ENCODE data around the gene STPG1.

STPG1 gene

DNA sequence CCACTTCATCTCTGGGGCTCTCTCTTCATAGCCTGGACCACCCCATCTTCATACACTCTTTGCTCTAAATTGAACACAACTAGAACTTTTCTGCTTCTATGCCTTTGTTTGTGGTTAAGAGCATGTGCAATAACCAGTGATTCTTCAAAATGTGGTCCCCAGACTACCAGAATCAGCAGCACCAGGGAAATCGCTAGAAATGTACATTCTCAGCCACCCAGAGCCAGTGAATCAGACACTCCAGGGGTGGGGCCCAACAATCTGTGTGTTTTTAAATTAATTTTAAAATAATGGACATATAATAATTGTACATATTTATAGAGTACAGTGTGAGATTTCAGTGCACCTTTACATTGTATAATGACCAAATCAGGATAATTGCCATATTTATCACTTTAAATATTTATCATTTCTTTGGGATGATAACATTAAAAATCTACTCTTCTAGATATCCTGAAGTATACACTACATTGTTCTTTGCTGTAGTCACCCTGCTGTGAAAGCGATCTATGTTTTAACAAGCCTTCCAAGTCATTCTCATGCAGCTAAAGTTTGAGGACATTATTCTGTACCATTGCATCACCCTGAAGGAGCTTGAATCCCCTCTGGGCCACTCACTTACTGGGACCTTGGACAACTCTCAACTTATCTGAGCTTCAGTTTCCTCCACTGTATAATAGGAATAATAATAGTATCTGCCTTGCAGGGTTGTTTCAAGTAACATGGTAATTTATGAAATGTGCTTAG, 83.6 kb downstream of the STPG1 start:
- peaks cover 25% of the 10 kb centered on the region for H3K27me3 ChIP-seq (ENCODE audit: insufficient read depth, low read length)
- no peaks in the 10 kb centered on the region for H3K4me1 ChIP-seq (ENCODE audit: insufficient read depth, low read length)
- no peaks in the 10 kb centered on the region for H3K36me3 ChIP-seq (ENCODE audit: insufficient read depth, low read length)
- no peak overlapping the region for H2AFZ ChIP-seq (ENCODE audit: low read depth, low read length)
- no peak overlapping the region for H3K4me3 ChIP-seq (ENCODE audit: low read length)
- H3K9me3 ChIP-seq (ENCODE audit: low read length): no peaks in the 10 kb centered on the region

DNA sequence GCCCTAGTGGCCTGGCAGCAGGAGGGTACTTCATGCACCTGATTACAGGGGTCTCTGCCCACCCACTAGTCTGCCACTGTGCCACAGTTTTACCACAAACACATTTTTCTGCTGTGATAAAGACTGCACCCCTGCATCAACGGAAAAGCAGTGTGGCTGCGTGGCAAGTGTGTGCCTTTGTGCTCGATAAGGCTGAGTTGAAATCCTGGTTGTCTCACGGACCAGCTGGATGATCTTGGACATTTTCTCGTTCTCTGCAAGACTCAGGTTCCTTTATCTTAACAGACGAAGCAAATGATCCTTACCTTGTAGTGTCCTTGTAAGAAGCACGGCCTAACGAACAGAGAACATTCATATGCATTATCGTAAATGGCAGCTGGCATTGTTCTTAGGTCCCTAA, 84.3 kb downstream of the STPG1 start:
- H3K4me3 ChIP-seq (ENCODE audit: low read length): no peak overlapping the region
- no peaks in the 10 kb centered on the region for H3K4me1 ChIP-seq (ENCODE audit: insufficient read depth, low read length)
- no peak overlapping the region for H2AFZ ChIP-seq (ENCODE audit: low read depth, low read length)
- H3K36me3 ChIP-seq (ENCODE audit: insufficient read depth, low read length): no peaks in the 10 kb centered on the region
- H3K27me3 ChIP-seq (ENCODE audit: insufficient read depth, low read length): peaks cover 29% of the 10 kb centered on the region
- H3K9me3 ChIP-seq (ENCODE audit: low read length): no peaks in the 10 kb centered on the region

DNA sequence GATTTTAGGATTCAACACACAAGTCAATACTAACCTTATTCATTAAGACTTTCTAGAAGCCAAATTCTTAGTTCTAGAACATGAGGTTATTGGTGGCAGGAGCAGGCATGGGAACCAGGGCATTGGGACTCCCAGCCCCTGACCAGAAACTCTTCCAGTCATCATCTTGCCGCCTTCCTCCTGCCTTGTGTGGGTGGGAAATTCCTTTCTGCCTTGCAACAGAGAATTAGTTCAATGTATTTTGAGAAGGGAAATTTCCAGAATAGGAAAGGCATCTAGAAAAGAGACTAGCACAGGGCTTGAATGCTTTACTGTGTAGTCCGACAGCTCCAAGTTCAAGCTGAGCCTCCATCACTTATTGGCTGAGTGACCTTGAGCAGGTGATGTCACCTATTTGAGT, 85.7 kb downstream of the STPG1 start:
- Histone ChIP-seq H3K4me1 (ENCODE audit: insufficient read depth, low read length) (no peaks in the 10 kb centered on the region), H3K4me3 (ENCODE audit: low read length) (no peak overlapping the region), H3K36me3 (ENCODE audit: insufficient read depth, low read length) (no peaks in the 10 kb centered on the region), H3K27me3 (ENCODE audit: insufficient read depth, low read length) (peaks cover 39% of the 10 kb centered on the region), H3K9me3 (ENCODE audit: low read length) (no peaks in the 10 kb centered on the region), H2AFZ (ENCODE audit: low read depth, low read length) (no peak overlapping the region)

DNA sequence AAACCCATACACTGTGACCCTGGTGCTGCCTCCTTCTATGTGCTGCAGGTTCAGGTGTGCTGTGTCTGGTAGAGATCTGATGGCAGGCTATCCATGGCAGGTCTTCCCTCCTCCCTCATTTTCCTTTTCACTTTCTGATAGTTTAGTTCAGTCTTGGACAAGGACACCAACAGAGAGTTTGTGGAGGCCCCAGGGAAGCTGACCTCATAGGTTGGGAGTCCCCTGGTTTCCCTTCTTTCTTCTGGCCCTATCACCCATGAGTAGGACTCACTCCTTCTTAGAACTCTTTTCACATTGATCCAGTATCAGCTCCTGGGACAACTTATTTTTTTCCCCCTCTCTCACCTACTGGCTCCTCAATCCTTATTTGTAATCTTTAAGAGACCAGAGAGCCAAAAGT, 86.1 kb downstream of the STPG1 start:
- Histone ChIP-seq H3K36me3 (ENCODE audit: insufficient read depth, low read length) (no peaks in the 10 kb centered on the region), H3K27me3 (ENCODE audit: insufficient read depth, low read length) (peaks cover 43% of the 10 kb centered on the region), H2AFZ (ENCODE audit: low read depth, low read length) (no peak overlapping the region), H3K9me3 (ENCODE audit: low read length) (no peaks in the 10 kb centered on the region), H3K4me3 (ENCODE audit: low read length) (no peak overlapping the region), H3K4me1 (ENCODE audit: insufficient read depth, low read length) (no peaks in the 10 kb centered on the region)

DNA sequence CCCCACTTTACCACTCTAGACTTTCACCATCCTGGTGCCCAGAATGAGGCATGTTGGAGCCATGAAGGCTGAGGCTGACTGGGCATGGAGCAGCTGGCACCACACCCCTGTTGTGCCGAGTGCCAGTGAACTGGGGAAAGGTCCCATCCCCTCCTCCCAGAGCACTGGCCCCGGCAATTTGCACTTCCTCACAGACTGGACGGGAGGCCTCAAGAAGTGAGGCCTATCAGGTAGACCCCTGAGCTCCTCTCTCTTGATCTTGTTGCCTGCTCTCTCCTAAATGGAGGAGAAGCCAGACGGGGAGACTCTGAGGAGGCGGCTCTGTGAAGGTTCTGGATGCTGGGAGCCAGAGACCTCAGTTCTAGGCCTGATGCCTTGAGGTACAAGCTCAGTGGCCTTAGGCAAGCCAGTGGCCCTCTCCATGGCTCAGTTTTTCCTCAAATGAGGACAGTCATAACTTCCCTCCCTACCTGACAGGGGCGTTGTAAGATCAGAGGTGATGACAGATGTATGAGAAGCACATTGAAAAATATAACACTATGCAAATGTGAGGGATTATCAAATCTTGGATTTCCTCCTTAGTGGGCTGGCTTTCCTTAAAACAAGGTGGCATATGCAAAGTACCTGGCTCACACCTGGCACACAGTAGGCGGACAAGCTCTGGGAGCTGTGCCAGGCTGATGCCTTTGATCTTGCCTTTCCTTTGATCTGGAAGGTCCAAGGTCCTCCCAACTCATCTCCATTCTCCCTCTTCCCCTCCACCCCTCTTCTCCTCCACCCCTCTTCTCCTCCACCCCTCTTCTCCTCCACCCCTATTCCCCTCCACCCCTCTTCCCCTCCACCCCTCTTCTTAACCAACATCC, 87.8 kb downstream of the STPG1 start:
- Histone ChIP-seq H3K9me3 (ENCODE audit: low read length) (no peaks in the 10 kb centered on the region), H3K27me3 (ENCODE audit: insufficient read depth, low read length) (peaks cover 59% of the 10 kb centered on the region), H3K4me1 (ENCODE audit: insufficient read depth, low read length) (no peaks in the 10 kb centered on the region), H3K4me3 (ENCODE audit: low read length) (no peak overlapping the region), H3K36me3 (ENCODE audit: insufficient read depth, low read length) (no peaks in the 10 kb centered on the region), H2AFZ (ENCODE audit: low read depth, low read length) (no peak overlapping the region)

DNA sequence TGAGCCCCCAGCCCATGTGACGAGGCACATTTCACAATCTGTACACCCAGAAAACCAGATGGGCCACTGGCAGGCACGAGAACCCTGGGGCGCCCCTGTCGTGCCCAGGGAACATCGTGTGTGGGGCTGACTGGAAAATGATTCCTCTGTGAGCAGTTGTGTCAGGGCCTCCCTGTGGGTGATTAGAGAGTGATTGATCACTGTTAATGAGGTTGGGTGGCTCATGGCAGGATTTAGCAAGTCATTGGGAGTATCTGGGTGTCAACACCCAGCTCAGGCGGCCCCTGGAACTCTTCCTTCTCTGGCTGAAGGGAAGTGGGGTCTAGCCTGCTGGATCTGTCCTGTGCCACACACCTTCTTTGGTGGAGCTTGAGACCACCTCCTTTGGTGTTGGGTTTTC, 88.7 kb downstream of the STPG1 start:
- Histone ChIP-seq H3K27me3 (ENCODE audit: insufficient read depth, low read length) (peaks cover 68% of the 10 kb centered on the region), H3K4me1 (ENCODE audit: insufficient read depth, low read length) (no peaks in the 10 kb centered on the region), H3K9me3 (ENCODE audit: low read length) (no peaks in the 10 kb centered on the region), H3K36me3 (ENCODE audit: insufficient read depth, low read length) (no peaks in the 10 kb centered on the region), H2AFZ (ENCODE audit: low read depth, low read length) (no peak overlapping the region), H3K4me3 (ENCODE audit: low read length) (no peak overlapping the region)

DNA sequence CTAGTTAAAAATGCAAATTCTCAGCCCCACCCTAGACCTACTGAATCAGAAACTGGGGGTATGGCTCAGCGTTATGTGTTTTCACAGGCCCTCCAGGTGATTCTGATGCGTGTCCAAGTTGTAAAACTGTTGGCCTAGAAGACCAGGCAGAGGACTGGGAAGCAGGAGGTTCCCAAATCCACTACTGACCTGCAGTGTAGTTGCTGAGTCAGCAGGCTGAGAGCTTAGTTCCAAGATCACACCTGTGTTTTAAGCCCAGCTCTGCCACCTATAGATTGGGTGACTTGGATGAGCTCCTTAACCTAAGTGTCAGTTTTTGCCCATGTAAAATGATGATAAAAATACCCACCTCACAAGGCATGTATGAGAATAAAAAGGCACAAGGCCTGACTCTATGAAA, 90.3 kb downstream of the STPG1 start:
- H3K4me3 ChIP-seq (ENCODE audit: low read length): no peak overlapping the region
- peaks cover 81% of the 10 kb centered on the region for H3K27me3 ChIP-seq (ENCODE audit: insufficient read depth, low read length)
- no peaks in the 10 kb centered on the region for H3K36me3 ChIP-seq (ENCODE audit: insufficient read depth, low read length)
- no peaks in the 10 kb centered on the region for H3K4me1 ChIP-seq (ENCODE audit: insufficient read depth, low read length)
- no peaks in the 10 kb centered on the region for H3K9me3 ChIP-seq (ENCODE audit: low read length)
- H2AFZ ChIP-seq (ENCODE audit: low read depth, low read length): no peak overlapping the region

DNA sequence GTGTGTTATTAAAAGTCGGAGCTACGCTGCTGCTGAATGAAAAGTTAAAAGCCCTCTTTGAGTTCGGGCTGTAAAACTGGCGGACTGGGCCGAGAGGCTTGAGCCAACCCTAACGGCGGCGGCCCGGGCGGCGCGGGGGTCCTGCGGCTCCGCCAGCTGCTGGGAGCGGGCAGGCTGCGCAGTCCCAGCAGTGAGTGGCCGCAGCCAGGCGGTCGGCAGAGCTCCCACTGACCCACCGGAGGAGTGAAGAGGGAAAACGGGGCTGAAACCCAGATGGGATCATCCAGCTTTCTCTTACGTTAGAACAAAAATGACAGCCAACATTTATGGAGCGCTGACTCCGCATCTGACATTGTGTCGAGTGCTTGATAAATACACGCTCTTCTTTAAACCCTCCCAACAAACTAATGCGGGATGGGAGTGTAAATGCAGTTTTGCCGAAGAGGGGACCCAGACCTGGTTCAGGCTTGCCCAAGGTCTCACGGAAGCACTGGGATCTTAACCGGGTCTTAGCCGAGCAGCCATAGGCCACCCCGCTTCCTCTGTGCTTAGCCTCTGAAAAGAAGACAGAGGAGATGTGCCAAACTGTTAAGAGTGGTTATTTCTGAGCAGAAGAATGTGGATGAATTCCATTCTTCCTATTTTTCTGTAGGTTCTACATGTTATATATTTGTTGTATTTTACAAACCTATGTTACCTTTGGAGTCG, 91.0 kb downstream of the STPG1 start:
- no peaks in the 10 kb centered on the region for H3K9me3 ChIP-seq (ENCODE audit: low read length)
- no peaks in the 10 kb centered on the region for H3K36me3 ChIP-seq (ENCODE audit: insufficient read depth, low read length)
- H3K27me3 ChIP-seq (ENCODE audit: insufficient read depth, low read length): peaks cover 83% of the 10 kb centered on the region
- peak overlapping the region; percentile 31 for H2AFZ ChIP-seq (ENCODE audit: low read depth, low read length)
- no peak overlapping the region for H3K4me3 ChIP-seq (ENCODE audit: low read length)
- no peaks in the 10 kb centered on the region for H3K4me1 ChIP-seq (ENCODE audit: insufficient read depth, low read length)

DNA sequence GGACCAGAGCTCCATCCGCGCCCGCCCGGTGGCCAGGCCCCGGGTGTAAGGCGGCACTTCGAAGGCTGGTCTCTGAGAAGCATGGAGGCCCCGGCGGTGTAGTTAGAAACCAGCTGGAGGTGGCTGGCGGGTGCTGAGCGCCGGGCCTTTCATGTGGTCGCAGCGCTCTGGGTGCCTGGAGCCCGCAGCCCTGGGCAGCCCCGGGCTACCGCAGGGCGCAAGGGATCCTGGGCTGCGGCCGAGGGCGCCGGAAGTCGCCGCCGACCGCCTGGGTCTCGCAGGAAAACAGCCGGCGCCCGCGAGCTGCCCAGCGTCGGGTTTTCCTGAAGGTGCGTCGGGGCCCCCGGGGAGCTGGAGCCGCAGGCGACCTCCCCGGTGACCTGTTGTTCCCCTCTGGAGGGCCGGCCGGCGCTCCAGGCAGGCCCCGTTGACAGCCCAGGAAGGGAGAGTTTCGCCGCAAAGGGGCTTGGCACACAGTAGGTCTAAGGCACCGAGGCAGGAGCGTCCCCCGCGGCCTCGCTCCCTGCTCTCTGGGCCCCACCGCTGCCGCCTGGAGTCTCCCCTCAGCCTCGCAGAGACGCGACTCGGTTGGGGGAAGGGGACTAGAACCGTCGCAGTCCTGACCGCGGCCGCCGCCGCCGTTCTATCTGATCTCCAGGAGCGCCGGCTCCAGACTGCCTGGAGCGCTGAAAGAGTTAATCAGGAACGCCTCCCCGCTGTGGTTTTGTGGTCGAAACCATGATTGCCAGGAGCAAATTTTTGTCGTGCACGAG, 91.7 kb downstream of the STPG1 start:
- Histone ChIP-seq H2AFZ (ENCODE audit: low read depth, low read length) (peak overlapping the region; percentile 31), H3K27me3 (ENCODE audit: insufficient read depth, low read length) (peaks cover 83% of the 10 kb centered on the region), H3K4me3 (ENCODE audit: low read length) (no peak overlapping the region), H3K36me3 (ENCODE audit: insufficient read depth, low read length) (no peaks in the 10 kb centered on the region), H3K4me1 (ENCODE audit: insufficient read depth, low read length) (no peaks in the 10 kb centered on the region), H3K9me3 (ENCODE audit: low read length) (no peaks in the 10 kb centered on the region)

DNA sequence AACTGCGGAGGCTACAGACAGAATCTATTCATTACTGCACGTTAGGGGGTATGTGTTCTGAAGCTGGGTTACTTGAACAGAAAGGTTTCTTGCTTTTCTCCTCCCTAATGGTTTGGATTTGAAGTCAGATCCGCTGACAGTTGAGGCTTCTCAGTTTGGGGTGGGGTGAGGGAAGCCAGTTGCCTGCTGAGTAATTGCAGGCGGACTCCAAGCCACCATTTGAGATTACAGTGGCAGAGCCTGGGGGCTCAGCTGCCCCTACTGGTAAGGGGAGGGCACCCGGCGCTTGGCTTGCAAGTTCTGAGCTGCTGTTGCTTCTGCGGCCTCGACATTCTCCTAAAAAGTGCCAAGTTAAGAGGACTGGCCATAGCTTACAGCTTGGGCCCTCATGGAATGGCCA, 92.5 kb downstream of the STPG1 start:
- Histone ChIP-seq H3K27me3 (ENCODE audit: insufficient read depth, low read length) (peaks cover 78% of the 10 kb centered on the region), H2AFZ (ENCODE audit: low read depth, low read length) (no peak overlapping the region), H3K36me3 (ENCODE audit: insufficient read depth, low read length) (no peaks in the 10 kb centered on the region), H3K4me3 (ENCODE audit: low read length) (no peak overlapping the region), H3K9me3 (ENCODE audit: low read length) (no peaks in the 10 kb centered on the region), H3K4me1 (ENCODE audit: insufficient read depth, low read length) (no peaks in the 10 kb centered on the region)

DNA sequence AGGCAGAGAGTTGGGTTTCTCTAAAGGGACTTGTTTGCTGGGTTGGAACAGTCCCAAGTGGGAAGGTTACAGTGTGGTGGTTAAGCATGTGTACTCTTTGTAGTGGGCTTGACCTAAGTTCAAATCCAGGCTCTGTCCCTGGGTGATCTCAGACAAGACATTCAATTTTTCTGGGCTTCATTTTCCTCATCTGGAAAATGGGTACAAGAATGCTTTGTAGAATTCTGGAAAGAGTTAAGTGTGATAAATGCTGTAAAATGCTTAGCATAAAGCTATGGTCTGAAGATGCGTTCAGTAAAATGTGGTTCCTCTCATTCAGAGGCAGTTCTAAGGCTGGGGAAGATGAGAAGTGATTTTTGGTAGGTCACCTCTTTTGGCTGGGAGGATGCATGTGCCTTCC, 93.6 kb downstream of the STPG1 start:
- Histone ChIP-seq H3K36me3 (ENCODE audit: insufficient read depth, low read length) (no peaks in the 10 kb centered on the region), H2AFZ (ENCODE audit: low read depth, low read length) (no peak overlapping the region), H3K27me3 (ENCODE audit: insufficient read depth, low read length) (peaks cover 67% of the 10 kb centered on the region)

DNA sequence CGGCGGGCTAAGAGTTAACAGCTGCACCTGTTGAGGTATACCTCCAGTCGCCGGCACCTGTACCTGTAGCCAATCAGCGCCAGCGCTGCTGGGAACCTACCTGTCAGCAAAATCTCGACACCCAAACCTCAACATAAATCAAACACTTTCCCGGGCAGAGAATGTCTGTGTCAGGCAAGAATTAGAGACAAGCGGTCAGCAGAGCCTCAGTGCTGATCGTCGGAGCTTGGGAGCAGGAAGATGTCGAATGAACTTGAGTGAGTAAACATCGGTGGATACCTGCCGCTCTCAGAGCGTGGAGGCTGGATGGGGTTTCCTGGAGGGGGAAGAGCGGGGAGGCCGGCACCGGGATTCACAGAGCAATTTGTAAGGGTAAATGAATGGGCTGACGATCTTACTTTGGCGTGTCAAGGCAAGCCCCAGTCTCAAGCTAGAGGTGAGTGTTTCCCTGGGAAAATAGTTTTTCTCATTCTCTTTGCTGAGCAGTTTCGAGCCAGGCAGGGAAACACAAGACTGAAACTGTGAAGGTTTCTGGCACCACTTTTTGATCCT, 94.2 kb downstream of the STPG1 start, which contains the start of gene GRHL3:
Gene GRHL3 (plus strand): TSS at position 46 of the 552 bp plus-strand sequence. CDS start 195 bp downstream, at position 241.
- no peak within 1 kb of the TSS for H2AFZ ChIP-seq (ENCODE audit: low read depth, low read length)
- peaks cover 64% of the 10 kb centered on the region for H3K27me3 ChIP-seq (ENCODE audit: insufficient read depth, low read length)
- H3K4me3 ChIP-seq (ENCODE audit: low read length): no peak within 1 kb of the TSS
- H3K36me3 ChIP-seq (ENCODE audit: insufficient read depth, low read length): no peaks in the 10 kb centered on the region
- no peaks in the 10 kb centered on the region for H3K9me3 ChIP-seq (ENCODE audit: low read length)
- no peaks in the 10 kb centered on the region for H3K4me1 ChIP-seq (ENCODE audit: insufficient read depth, low read length)

More for the DNA sequence above, 93.6 kb downstream of the STPG1 start:
- H3K9me3 ChIP-seq (ENCODE audit: low read length): no peaks in the 10 kb centered on the region
- H3K4me3 ChIP-seq (ENCODE audit: low read length): no peak overlapping the region
- H3K4me1 ChIP-seq (ENCODE audit: insufficient read depth, low read length): no peaks in the 10 kb centered on the region

All from neuron (in vitro differentiated cells).